GM19351 (cell line): ENCODE measurements around the gene BAIAP2L1.

Experiments used
- ATAC-seq: cut with Tn5 transposase; IDR thresholded peaks from one replicate; pipeline ENCODE4 v1.9.1; 2021; ENCODE audit warnings: mild to moderate bottlenecking, moderate library complexity; ENCODE audit not compliant: unreplicated experiment

Gene BAIAP2L1

DNA sequence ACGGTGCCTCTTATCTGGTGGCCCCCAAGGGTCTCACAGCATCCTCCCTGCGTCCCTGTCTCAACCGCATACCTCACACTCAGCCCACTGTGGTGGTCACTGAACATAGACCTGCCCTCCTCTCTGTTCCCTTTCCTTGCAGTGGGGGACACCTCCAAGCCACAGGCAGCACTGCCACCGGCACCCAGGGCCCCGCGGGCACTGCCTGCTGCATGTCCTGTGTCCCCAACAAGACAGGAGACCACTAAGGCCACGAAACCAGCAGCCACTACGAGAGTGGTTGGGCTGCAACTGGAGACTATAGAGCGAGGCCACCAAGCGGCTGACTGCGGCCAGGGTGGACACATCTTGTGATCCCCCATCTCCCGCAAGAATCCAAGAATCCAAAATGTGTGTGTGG, 104.1 kb downstream of the BAIAP2L1 start:
- ATAC-seq: no peak

GRCh38 chr7:98295467-98296192, 105.3 kb downstream of the BAIAP2L1 start:
- no peak for ATAC-seq

DNA sequence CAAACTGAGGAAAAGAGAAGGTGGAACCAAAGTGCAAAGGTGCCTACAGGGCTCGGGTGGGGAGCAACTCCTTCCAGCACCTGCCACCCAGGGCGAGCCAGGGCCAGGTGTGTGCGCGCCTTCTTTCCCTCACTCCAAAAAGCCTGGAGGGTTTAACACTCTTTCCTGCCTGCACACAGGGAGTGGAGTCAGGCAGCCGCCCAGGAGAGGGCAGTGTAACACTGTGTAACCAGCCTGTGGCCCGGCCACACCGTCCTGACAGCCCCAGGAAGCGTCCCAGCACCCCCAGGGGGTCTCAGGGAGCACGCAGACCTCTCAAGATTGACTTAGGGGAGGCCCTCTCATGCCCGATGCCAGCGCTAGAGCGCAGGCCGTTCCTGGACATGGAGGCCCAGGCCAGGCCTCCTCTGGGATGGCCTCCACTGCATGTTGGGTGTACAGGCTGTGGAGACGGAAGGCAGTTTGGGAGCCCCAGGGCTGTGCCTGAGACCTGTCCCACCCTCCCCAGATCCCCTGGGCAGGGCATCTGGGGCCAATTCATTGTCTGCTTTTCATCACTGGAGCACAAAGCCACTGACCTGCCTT, 106.0 kb downstream of the BAIAP2L1 start:
- peak; percentile 83 for ATAC-seq

DNA sequence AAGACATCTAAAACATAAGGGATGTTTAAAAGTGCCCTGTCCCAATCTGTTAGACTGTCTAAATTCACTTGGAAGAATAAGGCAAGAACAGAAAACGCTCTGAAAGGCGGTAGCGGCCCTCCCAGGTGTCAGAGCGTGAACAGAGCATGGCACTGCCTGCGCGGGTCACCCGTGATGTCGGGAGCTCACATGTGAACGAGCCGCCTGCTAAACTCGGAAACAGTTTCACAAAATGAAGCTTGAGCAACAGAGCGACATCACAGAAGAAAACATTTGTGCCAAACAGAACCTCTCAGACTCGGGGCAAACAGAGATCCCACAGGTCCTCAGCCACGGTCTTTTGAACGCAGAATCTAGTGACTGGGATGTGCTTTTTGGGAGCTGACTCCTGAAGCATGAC, 106.6 kb downstream of the BAIAP2L1 start:
- no peak for ATAC-seq

GRCh38 chr7:98293746-98294145, 107.1 kb downstream of the BAIAP2L1 start:
- ATAC-seq: no peak

GRCh38 chr7:98293265-98293664, 107.6 kb downstream of the BAIAP2L1 start:
- ATAC-seq: no peak

DNA sequence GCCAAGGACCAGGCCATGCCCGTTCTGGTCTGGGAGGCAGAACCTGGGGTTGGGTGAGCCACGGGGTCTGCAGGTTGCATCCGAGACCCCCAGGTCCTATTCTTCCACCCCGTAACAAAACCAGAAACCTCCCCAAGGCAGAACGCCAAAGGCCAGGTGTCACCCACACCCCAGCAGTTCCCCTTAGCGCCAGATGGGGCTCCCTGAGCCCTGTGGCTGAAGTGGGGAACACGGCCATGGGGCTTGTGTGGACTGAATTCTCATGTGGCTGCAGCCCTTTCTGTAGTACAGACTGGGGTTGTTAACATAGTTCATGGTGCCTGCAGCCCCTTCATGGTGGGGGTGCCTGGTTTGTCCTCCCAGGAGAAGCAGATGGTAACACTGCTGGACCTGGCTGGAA, 109.2 kb downstream of the BAIAP2L1 start:
- ATAC-seq: peak; percentile 64

- no peak for ATAC-seq
Measured at GRCh38 chr7:98289333-98289875, 111.5 kb downstream of the BAIAP2L1 start.

DNA sequence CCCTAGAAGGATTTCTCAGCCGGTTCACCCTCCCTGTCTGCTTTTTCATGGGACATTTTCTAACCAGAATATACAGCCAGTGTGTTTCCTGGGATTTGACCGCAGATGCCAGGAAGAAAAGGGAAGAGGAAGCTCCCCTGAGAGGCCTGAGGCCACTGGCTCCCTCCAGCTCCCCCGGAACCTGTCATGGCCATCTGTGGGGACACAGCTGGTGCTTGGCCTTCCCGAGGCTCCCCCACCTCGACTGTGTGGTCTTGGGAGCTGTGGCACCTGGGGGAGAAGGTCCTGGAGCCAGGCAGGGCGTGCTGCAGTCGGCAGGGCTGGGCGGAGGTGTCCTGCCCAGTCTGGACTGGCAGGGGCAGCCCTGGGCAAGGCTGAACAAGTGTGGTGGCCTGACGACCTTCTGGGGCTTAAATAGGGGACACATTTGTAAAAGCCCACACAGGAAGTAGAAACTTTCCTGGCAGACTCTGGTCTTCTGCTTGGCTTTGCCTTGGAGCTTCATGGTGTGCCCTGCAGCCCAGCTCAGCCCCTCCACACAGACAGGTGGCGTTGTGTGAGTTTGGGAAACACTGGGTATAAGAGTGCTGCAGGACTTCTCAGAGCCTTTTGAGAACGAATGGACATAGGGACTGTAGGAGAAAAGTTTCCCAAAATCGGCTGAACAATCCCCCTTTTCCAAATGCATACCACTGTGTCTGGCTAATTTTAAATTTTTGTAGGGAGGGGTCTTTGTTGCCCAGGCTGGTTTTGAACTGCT, 112.6 kb downstream of the BAIAP2L1 start:
- ATAC-seq: no peak

GRCh38 chr7:98287486-98287959, 113.4 kb downstream of the BAIAP2L1 start:
- ATAC-seq: no peak

DNA sequence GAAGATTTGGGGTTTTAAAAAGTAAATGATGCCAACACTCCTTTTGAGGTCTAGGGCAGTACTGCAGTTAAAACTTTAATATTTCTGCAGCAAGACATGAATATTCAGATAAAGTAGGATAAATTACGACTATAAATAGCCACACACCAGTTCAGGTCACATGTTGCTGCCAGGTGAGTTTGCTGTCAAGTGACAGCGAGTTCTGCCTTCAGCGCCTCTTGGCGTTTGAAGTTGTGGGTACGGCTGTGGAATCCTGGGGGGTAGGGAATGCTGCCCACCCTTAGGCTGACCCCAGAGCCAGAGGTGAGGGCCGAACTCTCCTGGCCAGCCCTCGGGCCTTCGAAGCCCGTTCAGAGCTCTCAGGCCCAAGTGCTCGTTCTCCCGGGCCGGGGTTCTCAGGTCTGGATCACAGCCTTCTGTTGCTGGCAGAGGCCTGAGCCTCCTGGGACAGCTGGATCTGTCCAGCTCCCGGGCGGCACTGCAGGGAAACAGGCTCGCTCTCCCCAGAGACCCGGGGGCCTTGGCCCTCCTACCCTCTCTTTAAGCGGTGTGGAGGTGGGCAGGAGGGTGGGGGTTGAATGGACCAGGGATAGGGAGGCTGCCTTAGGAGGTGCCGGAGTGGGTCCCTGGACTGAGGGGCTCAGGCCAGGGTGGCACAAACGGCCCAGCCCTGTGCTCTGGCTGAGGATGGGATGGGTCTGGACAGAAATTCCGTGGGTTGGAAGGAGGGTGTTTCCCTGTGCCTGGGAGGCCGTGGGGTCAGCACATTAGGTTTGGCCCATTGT, 114.0 kb downstream of the BAIAP2L1 start:
- no peak for ATAC-seq

DNA sequence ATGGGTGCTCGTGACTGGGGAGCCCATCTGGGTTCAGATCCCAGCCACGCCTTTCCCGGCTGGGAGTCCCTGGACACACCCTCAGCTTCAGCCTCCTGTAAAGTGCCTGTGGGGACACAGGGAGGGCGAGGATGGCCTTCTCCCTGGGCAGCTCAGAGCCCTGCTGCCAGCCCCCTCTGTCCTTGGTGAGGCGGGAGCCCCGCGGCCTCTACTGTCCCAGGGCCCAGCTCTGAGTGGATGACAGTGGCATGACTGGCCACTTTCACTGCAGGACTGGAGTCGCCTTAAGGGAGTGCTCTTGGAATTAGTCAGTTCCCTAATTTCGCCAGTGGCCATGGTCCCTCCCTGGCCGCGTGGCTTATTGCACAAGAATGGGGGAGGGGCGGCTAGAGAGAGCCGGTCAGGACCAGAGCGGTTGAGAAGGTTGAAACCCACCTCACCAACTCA, 114.8 kb downstream of the BAIAP2L1 start:
- ATAC-seq: no peak

DNA sequence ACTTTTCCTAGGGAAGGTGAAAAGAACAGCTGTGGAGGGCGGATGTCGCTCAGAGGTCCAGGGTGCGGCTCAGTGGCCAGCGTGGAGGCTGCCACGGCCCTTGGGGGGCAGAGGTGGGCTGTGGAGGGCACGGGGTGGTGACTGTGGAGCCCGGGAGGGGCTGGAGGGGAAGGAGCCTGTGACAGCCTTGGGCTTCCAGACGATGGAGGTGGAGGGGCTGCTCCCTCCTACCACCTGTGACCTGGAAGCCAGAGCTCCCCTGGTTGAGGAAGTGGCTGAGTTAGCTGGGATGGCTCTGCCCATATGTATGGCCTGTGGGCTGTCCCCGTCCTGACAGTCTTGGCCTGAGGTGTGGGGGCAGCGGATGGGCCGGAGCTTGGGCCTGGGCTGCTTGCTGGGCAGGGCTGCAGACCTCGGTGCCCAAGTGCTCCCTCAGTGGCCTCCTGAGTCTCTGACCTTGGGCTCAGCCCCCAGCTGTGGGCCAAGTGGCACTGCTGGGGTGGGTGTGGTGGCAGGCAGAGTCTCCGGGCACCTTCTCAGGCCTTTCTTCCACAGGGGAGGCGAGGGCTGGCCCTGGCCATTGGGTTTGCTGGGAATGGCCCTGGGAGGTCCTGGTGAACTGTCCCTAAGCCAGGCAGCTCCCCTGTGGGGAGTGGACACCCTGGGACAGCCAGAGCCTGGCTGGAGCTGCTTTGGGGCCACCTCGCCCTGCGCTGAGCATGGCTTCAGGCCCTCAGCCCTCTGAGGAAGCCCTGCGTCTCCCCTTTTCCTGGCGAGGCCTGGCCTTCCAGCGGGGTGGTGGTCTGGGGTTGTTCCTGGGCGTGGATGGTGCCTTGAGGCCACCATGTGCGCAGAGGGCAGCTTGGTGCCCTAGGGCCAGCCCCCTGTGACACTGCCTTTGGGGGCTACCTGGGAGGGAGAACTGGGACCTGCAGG, 115.5 kb downstream of the BAIAP2L1 start:
- ATAC-seq: no peak

DNA sequence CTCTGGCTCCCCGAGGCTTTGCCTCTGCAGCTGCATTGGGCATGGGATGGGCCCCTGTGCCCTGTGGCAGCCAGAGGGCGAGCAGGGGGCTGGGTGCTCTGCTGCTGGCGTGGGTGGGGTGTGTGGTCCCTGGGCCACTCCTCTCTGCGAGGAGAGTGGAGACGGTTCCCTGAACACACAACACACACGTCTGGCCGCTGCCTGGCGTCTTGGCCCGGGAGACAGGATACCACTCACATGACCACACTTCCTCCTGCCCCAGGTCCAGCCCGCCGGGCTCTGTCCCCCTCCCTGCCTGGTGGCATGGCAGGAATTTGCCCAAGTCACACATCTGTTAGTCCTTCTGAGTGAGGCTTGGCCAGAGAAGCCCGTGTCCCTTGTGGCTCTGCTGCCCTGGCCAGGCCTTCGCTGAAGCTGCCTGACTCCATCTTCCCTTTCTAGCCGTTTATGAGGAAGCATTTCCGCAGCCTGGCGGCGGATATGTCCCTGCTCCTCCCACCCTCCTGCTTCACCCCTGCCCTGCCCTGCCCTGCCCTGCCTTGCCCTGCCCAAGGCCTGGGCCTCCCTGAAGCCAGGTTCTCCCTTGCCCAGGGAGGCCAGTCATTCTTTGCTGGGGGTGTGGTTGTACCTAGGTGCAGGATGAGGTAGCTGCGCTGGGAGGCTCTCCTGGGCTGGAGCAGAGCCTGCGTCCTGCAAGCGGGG, 116.4 kb downstream of the BAIAP2L1 start:
- ATAC-seq: no peak

- no peak for ATAC-seq
Measured at GRCh38 chr7:98283887-98284222, 117.0 kb downstream of the BAIAP2L1 start.

DNA sequence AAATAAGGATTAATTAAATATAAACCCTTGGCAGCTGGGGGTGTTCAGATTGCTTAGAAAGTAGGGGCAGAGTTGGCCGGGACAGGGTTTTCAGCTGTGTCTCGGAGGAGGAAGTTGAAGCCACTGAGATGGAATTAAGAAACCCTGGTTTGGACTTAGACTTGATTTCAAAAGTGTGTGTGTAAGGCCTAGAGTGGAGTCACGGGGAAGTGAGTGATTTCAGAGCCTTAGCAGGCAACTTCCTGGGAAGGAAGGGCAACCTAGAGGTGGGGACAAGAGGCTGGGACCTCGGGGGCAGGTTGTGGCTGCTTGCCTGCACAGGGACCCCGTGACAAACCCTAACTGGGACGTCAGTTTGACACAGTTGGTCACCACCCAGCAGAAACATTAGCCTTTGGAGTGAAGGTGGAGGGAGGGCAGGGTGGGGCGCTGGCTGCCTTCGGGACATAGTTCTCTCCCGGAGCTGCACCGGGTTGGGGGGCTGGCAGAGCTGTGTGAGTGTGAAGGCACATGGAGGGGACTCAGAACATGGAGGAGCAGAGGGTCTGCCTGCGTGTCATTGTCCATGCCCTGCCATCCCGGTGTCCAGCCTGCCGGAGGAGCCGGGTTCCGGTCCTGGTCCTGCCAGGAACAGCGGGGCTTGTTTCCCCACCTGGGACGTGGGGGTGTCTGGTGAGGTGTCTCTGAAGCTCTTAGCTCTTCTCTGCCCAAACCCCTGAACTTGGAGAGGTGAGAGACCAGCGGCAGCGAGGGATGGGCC, 117.6 kb downstream of the BAIAP2L1 start:
- no peak for ATAC-seq

DNA sequence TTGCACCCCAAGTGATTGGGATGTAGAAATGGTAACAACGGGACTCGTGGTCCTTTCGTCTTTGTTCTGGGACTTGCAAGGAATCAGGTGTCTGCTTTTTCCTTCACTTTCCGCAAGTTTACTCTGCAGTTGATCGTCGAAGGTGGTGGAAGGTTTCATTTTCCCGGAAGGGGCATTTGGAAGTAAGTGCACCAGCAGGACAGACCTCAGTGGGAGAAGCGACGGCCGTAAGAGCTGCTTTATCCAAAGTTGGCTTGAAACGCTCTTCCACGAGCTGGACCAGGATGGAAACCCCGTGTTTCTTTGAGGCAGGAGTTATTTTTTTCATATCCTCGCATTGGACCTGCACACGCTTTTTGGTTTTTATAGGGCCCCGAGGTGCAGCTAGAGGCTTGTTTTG, 118.2 kb downstream of the BAIAP2L1 start:
- ATAC-seq: no peak
